Stimulated activated CD8-positive, alpha-beta memory T cell treated with anti-CD3 and anti-CD28 coated beads, Interleukin-15, amount 100 ng/mL, for 4 hours (primary cell): ENCODE data around the gene MS4A4E.
"Not testable (repeated sequence)": the region's sequence is repeated elsewhere in the genome, so short reads cannot be mapped to it uniquely, and the experiment has no call there.

ENCODE experiments used
- DNase-seq, 2 donors: peaks; one replicate each; pipeline ENCODE4 v3.0.0-alpha.2; 2020; ENCODE audit warnings: low read depth in 2 of 2

Gene MS4A4E

DNA sequence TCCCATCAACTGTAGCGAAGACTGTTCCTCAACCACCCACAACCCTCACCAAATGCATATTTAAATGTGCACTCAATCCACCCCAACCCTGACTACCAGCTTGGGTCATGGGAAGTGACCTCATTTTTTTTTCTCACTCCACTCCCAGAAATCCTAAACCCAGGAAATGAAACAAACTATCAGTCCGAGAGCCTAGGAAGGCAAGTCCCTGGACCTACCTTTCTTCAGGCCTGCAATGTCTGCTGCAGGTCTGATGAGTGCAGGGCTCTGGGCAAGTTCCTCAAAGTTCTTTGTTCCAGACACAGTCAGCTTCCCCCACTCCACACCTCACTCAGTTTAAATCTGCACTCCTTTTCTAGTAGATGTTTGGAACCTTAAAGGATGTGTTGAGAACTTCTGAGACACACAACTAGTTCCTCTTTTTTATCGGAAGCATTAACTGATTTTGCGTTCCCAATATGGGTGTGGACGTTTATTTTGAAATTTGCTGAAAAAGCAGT lies at the start of gene MS4A4E:
Gene MS4A4E (minus strand): TSS at position 398 of the 500 bp plus-strand sequence. CDS start 13,082 bp downstream, outside the sequence.
- DNase-seq, result no peak

DNA sequence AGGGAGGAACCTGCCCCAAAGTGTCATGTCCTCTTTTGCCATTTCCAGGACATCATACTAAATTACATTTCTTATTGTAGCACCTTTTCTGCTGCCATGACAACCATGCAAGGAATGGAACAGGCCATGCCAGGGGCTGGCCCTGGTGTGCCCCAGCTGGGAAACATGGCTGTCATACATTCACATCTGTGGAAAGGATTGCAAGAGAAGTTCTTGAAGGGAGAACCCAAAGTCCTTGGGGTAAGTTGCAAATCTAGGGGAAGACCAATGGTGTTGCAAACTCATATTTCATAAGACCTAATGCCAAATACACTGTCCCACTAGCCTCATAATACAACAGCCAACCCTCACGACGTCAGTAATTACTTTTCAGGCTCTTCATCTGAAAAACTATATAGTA lies 49.2 kb upstream of the MS4A4E start:
- no peak for DNase-seq

DNA sequence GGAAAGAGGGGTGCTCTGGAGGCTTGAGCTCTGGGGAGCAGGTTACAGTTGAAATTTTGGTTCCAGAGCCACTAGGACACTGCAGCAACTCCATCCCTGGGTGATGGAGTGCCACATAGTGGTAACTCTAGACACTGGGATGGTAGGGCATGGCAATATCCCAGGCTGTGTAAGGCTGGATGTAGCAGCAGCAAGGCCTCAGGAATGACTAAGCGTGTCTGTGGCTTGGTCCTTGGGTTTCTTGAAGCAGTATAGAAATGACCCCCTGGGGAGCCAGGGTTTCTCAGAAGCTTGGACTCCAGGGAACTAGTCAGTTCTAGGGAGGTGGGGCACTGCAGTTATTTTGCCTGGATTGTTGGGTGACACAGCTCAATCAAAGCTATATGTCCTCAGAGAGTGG lies 45.6 kb upstream of the MS4A4E start:
- DNase-seq, result no peak

DNA sequence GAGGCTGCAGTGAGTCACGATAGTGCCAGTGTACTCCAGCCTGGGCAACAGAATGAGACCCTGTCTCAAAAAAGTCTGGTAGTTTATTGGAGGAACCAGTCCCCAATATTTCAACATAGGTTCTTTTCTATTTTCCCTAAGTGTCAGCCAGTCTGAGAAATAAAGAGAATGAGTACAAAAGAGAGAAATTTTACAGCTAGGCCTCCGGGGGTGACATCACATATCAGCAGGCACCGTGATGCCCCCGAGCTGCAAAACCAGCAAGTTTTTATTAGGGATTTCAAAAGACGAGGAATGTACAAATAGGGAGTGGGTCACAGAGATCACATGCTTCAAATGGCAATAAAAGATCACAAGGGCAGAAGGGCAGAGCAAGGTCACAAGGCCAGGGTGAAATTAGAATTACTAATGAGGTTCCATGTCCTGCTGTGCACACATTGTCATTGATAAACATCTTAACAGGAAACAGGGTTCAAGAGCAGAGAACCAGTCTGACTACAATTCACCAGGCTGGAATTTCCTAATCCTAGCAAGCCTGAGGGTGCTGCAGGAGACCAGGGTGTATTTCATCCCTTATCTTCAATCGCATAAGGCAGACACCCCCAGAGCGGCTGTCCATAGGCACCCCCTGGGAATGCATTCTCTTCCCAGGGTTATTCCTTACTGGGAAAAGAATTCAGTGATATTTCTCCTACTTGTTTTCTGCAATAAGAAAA lies 42.6 kb upstream of the MS4A4E start:
- not testable (repeated sequence) for DNase-seq

DNA sequence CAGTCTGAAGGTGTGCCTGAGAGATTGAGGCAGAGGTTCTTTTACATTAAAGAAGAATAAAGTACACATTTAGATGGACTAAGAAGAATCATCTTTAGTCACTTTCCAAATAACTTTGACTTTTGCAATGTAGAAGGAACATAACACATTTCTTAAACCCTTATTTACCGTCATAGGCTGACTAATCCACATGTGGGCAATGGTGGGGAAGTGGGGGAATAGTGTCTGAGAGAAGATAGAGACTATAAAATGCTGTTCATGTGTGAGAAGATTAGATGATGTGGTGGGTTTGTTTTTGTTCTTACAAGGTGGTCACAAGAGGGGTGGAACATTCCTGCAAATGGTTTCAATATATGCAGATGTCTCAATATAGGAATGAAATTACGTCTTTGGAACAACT lies 39.3 kb upstream of the MS4A4E start:
- no peak for DNase-seq

DNA sequence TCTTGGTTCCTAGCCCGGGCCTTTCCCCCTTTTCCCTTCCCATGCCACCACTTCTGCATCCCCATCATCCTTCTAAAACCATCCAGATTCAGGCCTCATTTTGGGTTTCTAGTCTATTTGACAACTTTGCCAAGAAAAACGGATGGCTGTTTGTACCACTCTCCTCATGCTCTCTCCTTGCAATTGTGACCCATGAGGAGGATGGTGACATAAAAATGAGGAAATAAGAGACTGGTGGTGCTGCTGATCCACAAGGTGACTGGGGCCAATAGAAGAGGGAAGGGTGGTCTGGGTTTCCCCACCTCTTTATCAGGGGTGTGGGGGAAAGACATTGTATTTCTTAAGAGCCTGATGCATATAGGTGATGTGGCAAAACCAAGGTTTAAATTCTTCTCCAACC lies 38.5 kb upstream of the MS4A4E start:
- DNase-seq, result no peak

DNA sequence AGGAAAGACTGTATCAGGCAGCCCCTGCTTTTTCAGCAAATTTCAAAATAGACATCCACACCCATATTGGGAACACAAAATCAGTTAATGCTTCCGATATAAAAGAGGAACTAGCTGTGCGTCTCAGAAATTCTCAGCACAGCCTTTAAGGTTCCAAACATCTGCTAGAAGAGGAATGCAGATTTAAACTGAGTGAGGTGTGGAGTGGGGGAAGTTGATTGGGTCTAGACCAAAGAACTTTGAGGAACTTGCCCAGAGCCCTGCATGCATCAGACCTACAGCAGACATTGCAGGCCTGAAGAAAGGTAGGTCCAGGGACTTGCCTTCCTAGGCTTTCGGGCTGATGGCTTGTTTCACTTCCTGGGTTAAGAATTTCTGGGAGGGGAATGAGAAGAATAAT lies 37.5 kb upstream of the MS4A4E start, which contains the start of gene MS4A4A:
Gene MS4A4A (plus strand): TSS at position 255 of the 400 bp plus-strand sequence. CDS start 10 bp downstream, at position 265.
- DNase-seq, result no peak

DNA sequence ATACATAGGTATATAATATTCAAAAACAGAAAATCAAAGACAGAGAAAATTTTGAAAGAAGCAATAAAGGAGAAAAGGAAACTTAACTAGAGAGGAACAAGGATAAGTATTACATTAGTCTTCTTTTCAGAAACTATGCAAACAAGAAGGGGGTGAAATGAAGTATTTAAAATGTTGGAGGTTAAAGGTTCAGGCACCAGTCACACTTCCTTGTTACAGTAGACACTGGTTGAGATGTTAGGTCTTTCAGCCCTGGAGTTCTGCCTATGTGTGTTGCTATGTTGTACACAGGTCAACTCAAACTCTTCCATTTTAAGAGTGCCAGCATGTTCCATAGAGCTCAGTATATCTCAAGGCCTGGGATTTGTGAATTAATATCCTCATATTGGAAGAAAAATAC lies 31.5 kb upstream of the MS4A4E start:
- DNase-seq, result no peak

DNA sequence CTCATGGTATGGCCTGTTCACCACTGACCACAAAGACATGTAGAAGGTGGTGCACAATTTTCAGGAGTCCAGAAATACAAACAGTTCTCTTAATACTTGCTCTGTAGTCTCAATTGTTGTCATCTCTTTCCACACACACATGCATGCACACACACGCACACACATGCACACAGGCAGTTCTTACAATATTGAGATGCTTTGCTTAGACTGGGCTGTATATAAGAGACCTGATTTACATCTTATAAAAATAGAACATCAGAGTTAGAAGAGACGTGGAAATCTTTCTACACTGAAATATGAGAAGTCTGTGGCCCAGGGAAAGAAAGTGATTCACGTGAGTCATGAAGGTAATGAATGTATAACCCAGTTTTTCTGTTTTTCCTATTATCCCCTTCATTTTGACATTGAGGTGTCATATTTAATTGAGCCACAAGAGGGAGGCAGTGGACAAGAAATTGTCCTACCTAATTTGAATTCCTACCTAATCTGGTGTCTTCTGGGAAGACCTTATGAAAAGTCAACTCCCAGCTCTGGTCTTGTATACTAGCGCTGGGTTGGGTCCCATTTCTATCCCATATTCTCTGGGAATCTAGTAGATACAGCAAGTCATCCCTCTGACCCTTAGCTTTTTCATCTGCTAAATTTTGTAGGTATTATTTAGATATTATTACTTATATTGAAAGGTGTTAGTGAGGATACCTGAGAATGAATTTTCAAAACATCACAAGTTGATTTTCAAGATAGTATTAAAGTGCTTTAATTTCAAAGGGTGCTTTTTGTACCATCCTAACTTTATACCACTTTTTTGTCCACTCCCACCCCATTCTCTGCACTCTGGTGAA lies 22.7 kb upstream of the MS4A4E start:
- DNase-seq, result no peak

DNA sequence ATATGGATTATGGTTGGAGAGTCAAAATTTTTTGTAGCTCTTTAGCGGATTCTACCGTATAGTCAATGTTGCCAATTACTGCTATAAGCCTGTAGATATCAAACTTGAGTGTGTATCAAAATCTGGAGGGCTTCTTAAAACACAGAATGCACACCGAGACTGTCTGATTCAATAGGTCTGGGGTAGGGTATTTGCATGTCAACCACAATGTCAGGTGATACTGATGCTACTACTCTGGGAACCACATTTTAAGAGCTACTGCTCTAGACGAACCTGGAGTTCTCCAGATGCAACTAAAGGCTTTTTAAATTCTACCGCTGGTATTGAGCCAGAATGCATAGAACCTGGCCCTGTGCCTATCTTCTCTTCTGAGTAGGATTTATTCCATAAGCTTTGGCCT lies 21.7 kb upstream of the MS4A4E start:
- DNase-seq, result no peak

DNA sequence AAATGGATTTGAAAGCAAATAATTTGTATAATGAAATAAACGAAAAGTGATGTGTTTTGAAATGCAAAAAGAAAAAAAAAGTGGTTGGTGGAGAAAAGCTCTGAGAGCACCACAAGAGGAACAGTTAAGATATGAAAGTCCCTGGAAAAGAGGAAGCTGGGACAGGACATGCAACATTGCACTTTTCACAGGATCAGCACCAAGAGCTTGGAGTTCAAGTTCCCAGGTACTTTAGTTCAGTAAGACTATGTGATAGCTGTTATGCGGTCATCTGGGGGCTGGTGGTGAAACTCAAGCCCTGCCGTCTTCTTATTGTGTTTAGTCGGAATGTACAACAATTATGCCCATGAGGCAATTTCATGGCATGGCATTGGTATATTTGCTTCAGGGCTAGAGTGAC lies 20.5 kb upstream of the MS4A4E start:
- no peak for DNase-seq

DNA sequence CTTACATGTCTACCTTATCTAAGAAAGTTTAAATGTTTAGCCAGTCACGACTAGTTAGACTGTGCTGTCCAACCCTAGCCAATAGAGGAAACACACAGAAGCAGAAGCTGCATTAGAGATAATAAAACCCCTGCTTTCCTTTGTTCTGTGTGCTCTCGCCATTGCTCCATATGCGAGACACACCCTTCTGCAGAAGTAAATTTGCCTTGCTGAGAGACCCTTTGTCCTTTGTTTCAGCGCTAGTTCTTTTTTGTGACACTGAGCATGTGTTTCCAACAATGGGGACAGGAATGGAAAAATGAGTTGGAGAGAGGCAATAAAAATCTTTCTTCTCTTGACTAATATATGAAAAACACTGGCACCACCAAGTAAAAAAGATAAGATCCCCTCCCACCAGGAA lies 18.1 kb upstream of the MS4A4E start:
- no peak for DNase-seq

DNA sequence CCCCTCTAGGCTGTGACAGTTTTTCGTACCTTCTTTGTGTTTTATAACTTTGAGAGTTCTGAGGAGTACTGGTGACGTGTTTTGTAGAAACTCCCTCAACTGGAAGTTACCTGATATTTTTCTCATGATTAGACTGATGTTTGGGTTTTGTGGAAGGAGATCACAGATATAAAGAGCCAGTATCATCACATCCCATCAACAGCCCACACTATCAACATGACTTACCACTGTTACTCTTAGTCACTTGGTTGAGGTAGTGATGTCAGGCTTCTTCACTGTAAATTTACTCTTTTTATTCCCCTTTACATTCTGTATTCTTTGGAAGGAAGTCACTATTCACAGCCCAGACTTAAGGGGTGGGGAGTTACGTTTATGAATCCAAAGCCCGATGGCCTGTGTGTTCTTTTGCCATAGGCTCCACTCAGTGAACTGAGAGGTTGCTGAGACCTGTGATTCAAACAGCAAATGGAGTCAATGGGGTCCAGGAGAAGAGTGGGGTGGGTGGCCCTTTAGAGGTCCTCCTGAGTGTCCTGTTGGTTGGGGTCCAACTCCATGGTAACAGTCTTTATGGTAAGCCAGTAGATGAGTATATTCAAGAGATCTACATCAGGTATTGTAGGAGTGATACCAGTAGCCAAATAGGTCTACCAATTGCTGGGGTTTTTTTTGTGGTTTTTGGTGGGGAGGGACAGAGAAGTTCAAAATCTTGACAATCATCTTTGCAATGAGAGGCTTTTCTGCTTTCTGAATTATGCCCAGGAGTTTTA lies 15.2 kb upstream of the MS4A4E start:
- DNase-seq, result no peak

DNA sequence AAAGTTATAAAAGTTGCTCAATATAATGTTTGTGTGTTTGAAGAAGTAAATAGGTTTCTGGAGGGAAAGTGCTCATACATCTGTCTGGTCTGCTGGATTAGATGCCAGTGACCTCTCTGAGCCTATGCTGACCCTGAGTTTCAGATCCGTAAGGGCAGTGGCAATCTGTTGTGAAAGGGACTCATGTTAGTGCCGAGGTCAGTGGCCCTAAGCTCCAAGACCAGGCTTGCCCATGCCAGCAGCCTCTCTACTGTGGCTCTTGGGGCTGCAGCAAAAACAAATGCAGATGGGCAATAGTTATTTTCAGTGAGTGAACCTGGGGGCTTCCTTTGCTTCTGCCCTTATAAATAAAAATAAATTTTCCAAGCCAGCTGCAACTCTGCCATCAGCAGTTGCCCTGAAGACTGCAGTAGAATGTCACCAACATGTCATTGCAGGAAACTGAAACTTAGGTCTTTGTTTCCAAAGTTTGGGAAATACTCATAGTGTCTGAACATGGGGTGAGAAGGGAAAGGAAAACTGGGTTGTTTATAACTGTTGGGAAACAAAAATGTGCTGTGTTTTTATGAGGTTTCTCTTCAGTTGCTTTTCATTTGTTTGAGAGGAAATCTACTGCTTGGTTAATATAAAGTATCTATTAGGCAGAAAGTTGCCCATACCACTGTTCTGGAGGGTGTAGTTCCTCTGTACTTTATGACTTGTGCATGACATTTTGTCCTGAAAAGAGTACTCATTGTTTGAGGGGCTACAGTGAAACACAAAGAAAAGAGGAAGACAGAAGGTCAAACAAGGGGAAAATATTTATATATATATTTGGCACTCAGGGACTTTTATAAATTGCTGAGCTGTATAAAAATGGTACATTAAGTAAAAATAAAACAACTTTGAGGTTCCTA lies 9.5 kb upstream of the MS4A4E start:
- DNase-seq, result no peak

DNA sequence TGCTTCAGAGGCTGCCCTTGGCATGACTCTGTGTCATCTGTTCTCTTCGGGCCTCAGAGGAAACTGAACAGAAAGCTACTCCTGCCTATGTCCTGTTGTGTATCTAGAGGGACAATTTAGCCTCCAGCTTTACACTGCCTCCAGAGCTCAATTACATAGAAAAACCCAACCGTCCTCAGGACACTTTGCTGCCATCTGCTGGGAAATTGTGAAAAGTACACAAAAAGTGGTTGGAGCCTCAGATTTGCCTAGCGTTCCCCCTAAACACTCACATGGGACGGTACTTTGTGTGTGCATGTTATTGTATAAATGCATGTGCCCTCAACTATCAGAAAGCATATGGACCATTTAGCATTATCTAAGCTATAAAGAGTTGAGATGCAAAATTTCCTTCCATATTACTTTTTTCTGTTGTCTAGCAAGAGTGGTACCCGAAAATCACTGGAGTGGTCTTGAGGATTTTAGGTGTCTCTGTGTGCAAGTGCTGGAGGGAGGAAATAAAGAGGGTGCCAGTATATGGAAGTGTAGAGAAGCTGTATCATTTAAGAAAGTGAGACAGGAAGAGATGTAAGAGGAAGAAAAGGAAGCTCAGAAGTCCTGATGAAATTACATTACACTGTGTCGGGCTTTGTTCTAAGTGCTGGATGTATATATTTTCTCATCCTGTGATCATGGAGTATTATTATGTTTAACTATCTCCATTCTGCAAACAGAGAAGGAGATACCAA lies 8.7 kb upstream of the MS4A4E start:
- no peak for DNase-seq

DNA sequence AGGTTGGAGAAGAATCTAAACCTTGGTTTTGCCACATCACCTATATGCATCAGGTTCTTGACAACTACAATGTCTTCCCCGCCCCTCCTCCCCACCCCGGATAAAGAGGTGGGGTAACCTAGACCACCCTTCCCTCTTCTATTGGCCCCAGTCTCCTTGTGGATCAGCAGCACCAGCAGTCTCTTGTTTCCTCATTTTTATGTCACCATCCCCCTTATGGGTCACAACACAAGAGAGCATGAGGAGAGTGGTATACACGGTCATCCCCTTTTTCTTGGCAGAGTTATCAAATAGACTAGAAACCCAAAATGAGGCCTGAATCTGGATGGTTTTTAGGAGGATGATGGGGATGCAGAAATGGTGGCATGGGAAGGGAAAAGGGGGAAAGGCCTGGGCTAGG lies 1.2 kb downstream of the MS4A4E start:
- DNase-seq, result no peak

DNA sequence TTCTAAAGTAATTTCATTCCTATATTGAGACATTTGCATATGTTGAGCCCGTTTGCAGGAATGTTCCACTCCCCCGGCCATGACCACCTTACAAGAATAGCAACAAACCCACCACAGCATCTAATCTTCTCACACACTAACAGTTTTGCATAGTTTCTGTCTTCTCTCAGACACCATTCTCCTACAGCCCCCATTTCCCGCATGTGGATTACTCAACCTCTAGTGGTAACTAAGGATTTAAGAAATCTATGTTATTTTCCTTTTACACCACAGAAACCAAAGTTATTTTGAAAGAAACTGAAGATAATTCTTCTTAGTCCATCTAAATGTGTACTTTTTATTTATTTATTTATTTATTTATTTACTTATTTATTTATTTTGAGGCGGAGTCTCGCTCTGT lies 2.3 kb downstream of the MS4A4E start:
- no peak for DNase-seq

DNA sequence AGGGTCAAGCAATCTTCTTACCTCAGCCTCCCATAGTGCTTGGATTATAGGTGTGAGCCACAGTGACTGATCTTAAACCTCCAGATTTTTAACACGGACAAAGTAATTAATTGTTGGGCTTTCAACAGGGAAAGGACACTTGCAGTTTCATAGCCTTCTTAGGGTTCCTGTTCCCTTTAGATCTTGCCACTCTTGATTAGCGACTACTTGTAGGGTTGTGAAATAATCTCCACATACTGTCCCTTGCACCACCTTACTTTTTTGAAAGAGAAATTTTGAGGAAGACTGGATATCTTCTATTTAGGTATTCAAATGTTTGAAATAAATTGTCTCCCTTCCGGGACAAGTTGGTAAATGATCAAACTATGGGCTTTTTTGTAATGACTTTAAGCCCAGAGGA lies 7.6 kb downstream of the MS4A4E start:
- no peak for DNase-seq

DNA sequence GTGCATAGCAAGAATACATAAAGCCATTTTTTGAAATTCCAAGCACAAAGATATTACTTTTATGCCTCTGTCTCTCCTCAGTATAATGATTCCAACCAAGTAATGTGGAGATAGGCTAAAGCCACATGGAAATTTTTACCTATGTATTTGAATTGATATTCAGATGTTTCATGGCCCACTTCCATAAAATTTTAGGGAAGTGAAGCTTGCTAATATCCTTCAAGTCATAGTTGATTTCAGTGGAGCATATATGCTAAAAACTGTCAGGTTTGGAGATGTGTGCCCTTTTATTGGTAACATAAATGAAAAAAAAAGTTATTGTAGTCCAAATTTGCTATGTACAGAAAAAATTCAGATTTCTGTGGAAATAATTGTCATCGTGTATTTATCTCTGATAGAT lies 12.3 kb downstream of the MS4A4E start:
- DNase-seq, result no peak

DNA sequence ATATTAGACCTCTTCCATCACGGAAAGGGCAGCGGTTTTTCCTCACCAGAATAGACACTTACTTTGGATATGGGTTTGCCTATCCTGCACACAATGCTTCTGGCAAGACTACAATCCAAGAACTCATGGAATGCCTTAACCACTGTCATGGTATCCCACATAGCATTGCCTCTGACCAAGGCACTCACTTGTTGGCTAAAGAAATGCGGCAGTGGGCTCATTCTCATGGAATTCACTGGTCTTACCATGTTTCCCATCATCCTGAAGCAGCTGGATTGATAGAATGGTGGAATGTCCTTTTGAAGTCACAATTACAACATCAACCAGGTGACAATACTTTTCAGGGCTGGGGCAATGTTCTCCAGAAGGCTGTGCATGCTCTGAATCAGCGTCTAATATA lies 20.8 kb downstream of the MS4A4E start:
- DNase-seq, result no peak

DNA sequence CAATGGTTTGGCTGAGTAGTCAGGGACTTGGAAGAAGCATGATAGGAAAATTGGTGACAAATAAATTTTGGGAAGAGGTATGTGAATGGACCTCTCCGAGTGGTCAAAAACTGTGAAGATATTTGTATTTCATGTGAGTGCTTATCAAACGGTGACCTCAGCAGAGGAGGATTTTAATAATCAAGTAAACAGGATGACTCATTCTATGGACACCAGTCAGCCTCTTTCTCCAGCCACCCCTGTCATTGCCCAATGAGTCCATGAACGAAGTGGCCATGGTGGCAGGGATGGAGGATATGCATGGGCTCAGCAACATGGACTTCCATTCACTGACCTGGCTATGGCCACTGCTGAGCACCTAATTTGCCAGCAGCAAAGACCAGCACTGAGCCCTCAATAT lies 21.2 kb downstream of the MS4A4E start:
- no peak for DNase-seq
